GM19452 (cell line): ENCODE results near the gene U2AF2.
"Not testable (repeated sequence)": the region's sequence is repeated elsewhere in the genome, so short reads cannot be mapped to it uniquely, and the experiment has no call there.

ENCODE experiments used
- ATAC-seq: cut with Tn5 transposase; IDR thresholded peaks from one replicate; pipeline ENCODE4 v1.9.1; 2021; ENCODE audit not compliant: unreplicated experiment

U2AF2 gene

GRCh38 chr19:55703790-55704215 is 49.0 kb downstream of the U2AF2 start:
- no peak for ATAC-seq

- no peak for ATAC-seq
Measured at GRCh38 chr19:55704494-55705245, 49.8 kb downstream of the U2AF2 start.

DNA sequence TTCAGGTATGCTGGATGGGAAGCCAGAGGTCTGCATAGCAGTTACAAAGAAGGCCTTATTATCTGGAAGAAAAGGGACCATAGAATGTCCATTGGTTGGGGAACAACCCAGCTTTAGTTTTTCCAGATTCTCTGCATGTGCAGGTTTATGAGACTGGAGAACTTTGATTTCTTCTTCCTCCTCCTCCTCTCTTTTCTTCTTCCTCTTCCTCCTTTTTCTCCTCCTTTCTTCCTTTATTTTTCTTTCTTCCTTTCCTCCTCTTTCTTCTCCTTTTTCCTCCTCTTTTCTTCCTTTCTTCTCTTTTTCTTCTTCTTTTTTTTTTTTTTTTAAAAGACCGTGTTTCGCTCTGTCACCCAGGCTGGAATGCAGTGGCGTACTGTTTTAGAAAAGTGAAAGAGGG is 51.1 kb downstream of the U2AF2 start:
- no peak for ATAC-seq

DNA sequence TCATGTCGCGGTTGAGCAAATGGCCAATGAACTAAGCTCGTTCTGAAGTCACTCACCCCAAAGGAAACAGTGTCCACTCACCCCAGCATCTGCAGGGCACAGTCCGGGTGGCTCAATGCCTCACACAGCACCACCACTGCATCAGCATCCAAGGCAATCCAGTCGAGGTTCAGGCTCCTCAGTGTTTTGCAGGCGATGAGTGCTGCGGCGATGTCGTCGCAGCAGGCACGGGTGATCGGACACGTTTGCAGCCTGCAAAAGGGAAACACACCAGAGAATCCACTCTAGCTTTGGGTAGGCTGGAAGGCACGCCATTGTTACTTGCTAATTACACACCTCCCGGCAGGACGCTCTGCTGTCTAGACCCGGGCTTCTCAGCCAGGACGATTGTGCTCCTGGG is 56.9 kb downstream of the U2AF2 start:
- ATAC-seq, result no peak

- no peak for ATAC-seq
Measured at GRCh38 chr19:55712804-55713631, 58.2 kb downstream of the U2AF2 start.

DNA sequence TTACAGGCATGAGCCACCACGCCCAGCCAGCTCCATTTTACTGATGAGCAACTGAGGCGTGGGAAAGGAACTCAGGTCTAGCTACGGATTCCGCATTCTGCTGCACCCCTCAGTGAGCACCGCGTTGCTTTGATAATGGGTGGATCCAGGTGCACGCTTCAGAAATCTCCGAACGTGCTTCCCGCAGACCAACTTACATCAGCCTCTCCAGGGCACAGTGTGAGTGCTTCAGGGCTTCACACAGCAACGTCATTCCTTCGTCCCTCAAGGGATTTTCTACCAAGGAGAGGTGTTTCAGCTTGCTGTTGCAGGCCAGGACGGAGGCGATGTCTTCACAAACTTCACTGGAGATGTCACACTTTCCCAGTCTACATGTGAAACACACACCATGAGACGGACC is 61.7 kb downstream of the U2AF2 start:
- no peak for ATAC-seq

DNA sequence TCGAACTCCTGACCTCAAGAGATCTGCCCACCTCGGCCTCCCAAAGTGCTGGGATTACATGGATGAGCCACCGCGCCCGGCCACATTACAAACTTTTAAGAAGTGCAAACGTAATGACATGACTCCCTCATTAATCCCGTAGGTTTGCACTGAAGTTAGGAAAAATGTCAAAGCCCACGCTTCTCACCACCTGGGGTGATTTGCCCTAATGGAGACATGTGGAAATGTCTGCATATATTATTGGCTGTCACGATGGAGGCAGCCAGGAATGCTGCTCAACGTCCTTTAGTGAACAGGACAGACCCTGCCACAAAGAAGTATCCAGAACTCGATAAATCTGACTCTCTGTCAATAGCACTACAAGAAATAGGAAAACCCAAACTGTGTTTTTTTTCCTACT is 62.4 kb downstream of the U2AF2 start:
- ATAC-seq, result no peak

DNA sequence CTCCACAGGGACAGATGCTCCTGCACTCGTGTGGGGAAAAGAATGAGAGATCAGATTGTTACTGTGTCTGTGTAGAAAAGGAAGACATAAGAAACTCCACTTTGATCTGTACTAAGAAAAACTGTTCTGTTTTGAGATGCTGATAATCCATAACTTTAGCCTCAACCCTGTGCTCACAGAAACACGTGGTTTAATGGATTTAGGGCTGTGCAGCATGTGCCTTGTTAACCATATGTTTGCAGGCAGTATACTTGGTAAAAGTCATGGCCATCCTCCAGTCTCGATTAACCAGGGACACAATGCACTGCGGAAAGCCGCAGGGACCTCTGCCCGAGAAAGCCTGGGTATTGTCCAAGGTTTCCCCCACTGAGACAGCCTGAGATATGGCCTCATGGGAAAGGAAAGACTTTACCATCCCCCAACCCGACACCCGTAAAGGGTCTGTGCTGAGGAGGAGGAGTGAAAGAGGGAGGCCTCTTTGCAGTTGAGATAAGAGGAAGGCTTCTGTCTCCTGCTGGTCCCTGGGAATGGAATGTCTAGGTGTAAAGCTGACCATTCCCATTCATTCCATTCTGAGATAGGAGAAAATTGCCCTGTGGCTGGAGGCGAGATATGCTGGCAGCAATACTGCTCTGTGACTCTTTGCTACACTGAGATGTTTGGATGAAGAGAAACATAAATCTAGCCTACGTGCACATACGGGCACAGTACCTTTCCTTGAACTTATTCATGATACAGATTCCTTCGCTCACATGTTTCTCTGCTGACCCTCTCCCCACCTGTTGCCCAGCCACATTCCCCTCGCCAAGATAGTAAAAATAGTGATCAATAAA is 63.3 kb downstream of the U2AF2 start:
- not testable (repeated sequence) for ATAC-seq

DNA sequence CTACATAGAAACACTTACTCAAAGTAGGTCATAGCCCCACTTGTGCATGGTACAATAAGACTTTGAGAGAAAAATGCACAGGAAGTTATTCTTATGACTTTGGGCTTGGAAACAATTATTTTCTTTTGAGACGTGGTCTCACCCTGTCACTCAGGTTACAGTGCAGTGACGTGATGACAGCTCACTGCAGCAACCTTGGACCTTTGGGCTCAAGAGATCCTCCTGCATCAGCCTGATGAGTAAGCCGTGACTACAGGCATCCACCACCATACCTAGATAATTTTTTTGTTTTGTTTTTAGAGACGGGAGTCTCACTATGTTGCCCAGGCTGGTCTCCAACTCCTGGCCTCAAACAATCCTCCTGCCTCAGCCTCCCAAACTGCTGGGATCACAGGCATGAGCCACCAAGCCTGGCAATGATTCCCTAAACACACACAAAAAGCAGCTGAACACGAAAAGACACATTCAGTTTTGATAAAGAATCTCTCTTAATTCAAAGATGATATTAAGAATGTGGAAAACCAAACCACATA is 65.4 kb downstream of the U2AF2 start:
- ATAC-seq, result no peak

GRCh38 chr19:55720801-55721200 is 66.0 kb downstream of the U2AF2 start:
- ATAC-seq, result no peak

- no peak for ATAC-seq
Measured at GRCh38 chr19:55723491-55723890, 68.7 kb downstream of the U2AF2 start.
